HL-60/S4 treated with phorbol 12-myristate 13-acetate at 8.2 ng/mL for 4 days and 3 days (cell line): ENCODE measurements around the gene CROCC2.

Experiments
- in situ Hi-C: fragments of 300-500 bp; cut with MboI; formaldehyde crosslinking; loops from 2 replicates; pipeline ENCODE4 v1.15.0; 2022; ENCODE audit warnings: low sequenced_read_pairs

Gene CROCC2

DNA sequence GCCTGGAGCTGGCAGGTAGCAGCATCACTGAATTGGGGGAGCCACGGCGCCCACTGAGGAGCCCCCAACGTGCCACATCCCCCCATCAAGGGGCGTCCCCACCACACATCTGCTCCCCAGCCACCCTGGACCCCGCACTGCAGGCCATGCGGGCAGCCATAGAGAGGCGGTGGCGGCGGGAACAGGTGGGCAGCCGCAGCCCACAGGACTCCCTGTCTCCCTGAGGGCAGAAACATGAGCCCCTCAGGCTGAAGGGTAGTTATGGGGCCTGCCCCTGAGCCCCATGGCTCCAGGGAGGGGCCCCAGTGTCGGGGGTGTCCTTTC, 26.6 kb downstream of the CROCC2 start:
- in situ Hi-C loops: no loop called here

DNA sequence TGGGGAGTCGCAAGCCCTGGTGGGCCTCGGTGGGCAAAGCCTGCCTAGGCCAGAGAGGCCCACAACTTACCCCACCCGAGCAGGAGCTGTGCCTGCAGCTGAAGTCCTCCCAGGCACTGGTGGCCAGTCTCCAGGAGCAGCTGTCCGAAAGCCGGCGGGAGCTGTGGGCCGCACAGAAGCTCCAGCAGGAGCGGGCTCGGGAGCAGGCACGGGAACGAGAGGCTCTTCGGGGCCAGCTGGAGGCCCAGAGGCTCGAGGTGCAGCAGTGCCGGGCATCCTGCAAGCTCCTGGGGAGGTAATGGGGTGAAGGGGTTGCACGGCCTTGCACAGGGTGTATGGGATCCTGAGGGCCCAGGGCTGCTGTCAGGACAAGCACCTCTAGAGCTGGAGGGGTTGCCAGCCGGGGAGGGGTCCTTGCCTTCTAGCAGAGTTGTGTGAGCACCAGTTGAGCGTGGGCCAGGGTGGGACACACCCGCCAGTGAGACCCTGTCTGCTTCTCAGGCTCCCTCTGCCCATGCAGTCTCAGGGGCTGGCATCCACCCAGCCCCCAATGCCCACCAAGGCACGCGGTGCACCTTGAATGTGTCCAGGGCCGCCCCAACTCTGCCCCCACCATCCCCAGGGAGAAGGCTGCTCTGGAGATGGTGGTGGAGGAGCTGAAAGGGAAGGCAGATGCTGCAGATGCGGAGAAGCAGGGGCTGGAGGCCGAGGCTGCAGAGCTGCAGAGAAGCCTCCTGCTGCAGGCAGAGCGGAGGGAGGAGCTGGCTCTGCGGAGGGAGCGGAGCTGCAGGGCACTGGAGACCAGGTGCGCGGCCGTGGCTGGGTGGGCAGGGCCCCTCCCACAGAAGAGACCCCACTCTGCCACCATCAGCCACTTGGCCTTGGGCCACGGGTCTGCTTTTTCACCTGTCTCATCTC, 27.2 kb downstream of the CROCC2 start:
- in situ Hi-C loops: no loop called here

DNA sequence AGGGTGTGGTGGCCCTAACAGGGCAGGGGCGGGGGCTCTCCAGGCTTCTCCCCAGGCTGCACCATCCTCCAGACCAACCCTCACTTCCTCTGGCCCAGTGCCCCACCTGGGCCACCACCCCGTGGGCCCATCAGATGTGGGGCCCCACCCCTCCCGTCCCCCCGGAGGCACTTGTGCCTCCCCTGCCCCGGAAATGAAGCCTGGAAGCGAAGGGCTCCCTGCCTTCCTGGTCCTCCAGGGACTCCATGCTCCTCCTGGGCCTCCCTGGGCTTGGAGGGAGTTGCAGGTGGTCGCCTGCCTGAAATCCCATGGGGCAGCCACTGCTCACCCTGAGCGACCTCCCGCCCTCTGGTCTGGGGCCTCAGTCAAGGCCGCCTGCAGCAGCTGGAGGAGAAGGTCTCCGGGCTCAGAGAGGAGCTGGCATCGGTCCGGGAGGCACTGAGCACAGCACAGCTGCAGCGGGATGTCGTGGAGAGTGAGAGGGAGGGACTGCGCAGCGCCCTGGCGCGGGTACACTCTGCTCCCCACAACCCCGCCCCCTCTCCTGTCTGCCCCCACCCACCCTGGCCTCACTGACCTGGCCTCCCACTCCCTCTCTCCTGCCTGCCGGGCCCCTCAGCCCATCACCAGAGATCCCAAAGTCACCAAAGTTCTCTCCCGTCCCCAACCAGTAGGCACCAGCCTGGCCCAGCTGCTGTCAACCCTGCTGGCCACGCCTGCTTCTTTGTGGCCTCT, 28.0 kb downstream of the CROCC2 start:
- in situ Hi-C loops: no loop called here

DNA sequence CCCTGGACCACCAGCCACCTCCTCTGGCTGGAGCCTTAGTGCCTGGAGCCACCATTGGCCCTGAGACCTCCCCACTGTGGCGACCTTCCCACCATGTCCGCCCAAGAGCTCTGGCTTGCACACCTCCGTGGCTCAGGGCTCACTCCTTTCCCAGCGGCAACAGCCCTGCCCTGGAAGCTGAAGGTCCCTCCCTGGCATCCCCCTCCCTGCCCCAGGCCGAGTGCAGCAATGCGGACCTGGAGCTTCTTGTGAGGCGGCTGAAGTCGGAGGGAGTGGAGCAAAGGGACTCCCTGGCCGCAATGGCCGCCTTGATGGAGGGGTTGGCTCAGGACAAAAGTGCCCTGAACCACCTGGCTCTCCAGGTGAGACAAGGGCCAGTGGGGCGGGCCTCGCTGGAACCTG, 28.6 kb downstream of the CROCC2 start:
- in situ Hi-C loops: no loop called here

DNA sequence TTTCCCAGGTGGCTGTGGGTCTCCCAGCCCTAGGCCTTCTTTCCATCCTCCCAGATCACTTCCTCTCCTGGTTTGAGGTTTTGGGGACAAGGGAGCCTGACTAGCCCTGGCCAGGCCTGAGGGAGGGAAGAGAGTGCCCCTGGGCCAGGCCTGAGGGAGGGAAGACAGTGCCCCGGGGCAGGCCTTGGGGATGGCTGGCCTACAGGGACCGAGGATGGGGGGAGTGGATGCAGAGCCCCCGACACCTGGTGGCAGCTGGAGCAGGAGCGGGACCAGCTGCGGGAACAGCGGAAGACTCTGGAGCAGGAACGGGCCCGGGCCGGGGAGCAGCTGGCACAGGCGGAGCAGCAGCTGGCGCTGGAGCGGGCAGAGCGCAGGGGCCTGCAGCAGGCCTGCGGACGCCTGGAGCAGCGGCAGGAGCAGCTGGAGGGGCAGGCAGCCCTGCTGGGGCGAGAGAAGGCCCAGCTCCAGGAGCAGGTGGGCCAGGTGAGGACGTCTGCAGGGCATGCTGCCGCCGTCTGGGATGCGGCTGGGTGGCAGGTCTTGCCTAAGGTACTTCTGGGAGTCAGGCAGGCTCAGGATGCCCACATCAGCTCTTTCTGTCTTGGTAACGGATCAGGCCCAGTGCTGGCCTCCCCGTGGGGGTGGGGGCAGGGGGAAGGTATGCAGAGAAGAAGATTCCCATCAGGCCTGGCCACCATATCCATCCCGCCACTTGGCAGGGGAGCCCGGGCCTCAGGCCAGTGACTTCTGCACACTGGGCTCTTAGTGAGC, 29.2 kb downstream of the CROCC2 start:
- in situ Hi-C loops: no loop called here

DNA sequence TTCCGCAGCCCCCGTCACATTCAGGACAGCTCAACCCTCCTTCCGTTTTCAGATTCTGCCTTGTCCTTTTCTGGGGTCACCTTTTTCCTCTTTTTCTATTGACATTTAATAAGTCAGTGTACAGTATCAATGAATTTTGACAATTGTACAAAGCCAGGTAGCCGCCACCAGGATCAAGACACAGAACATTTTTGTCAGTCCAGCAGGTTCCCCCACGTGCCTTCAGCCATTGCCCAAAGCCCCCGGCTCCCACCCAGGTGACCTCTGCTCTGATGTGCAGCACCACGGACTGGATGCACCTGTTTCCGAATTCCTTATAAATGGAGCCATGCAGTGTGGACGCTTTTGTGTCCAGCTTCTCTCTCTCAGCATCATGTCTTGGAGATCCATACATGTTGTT, 30.0 kb downstream of the CROCC2 start:
- in situ Hi-C loops: no loop called here

DNA sequence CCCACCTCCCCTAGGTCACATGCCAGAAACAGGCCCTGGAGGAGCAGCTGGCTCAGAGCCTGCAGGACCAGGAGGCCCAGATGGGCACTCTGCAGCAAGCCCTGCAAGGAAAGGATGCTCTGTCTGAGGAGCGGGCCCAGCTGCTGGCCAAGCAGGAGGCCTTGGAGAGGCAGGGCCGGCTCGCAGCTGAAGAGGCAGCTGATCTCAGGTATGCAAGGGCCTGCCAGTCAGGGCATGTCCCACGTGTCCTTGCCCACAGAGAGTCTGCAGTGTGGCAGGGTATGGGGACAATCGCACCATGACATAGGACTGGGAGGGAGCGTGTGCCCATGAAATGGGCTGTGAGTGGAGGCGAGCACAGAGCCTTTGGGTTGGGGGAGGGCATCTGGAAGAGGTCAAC, 39.9 kb downstream of the CROCC2 start:
- in situ Hi-C loops: no loop called here

DNA sequence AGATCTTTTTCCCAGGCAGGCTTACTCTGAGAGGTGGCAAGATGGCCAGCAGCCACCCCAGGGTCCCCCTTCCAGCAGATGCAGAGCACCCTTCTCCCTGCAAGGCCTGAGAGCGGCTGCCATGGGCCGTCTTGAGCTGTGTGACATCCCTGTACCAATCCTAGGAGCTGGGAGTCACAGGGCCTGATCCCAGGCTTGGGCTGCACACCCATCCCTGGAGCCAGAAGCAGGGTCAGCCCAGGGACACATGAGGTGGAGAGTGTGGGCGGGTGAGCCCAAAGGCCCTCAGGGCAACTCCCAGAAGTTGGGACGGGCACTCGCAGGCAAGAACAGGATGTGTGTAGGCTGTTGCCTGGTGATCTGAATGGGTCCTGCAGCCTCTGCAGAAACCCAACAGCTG, 40.5 kb downstream of the CROCC2 start:
- in situ Hi-C loops: no loop called here

DNA sequence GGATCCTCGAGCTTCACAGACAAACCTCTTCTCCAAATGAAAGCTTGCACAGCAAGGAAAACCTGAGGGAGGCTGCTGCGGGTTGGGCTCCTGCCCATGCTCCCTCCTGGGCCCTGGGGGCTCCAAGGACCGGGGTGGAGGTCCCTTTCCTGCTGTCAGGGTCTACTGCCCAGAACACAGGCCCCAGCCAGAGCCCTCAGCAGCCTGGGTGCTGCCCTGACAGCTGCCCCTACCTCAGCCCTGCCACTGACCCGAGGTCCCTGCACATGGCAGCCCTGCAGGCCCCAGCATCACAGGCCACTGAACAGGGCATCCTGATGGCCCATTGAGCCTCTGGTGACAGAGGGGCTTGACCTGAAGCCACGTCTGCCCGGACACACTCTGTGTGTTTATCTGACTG, 41.0 kb downstream of the CROCC2 start:
- in situ Hi-C loops: no loop called here

DNA sequence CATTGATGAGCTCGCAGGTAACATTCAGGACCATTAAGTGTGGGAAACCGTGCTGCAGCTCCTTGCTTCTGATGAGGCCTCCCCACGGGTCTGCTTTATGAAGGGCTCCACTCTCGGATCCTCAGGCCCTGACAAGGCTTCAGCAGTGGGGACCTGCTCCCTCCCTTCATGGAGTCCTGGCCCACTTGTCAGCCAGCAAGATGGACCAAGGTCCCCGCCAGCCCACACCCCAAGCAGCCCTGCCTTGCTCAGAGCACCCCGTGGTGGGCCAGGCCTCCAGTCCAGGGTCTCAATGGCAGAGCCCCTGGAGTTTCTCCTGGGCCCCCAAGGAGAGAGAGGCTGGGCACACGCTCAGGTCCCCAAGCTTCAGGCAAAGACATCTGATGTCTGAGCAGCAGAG, 41.5 kb downstream of the CROCC2 start:
- in situ Hi-C loops: no loop called here

DNA sequence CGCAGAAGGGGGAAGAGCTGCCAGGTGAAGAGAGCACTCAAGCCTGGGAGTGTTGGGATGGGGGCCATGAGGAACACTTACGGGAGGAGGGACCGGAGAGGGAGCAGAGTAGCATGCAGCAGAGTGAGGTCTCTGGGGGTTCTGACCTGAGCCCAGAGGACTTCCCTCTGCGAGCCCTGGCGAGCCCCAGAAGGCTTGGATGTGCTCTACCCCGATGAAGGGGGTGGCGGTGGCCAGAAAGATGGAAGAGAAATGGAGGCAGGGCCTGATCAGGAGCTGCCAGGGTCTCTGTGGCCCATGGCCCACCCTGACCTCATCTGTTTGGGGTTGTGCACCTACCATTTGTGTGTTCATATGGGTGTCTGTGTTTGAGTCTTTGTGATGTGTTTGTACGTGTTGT, 42.0 kb downstream of the CROCC2 start:
- in situ Hi-C loops: no loop called here

DNA sequence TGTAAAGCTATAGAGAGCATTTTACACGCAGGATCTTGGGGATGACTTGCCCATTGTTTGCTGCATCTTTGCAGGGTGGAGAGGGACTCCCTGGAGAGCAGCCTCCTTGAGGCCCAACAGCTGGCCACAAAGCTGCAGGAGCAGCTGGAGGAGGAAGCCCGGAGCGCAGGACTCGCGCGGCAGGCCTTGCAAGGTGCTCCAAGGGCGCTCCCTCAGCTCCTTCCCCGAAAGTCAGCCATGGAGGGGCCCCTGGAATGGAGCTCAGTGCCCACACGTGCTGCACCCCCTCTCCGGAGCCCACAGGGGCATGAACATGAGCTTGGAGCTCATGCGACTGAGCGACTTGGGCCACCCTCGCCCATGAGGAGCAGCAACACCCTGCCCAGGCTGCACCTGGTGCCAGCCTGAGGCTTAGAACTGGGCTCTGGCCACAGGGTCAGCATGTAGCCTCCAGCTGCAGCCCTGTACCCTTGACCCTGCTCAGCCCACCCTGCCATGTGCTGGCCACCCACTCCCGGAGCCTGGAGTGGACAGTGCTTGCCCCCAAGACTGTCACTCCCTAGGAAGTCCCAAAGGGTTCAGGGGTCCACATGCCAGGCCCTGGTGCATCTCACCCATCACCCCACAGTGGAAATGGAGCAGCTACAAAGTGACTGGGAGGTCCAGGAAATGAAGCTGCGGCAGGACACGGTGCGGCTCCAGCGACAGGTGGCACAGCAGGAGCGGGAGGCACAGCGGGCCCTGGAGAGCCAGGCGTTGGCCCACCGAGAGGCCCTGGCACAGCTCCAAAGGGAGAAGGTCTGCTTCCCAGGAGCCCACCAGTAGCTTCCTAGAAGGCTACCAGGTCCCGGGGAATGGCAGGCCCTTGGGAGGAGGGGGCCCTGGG, 43.0 kb downstream of the CROCC2 start:
- in situ Hi-C loops: no loop called here

DNA sequence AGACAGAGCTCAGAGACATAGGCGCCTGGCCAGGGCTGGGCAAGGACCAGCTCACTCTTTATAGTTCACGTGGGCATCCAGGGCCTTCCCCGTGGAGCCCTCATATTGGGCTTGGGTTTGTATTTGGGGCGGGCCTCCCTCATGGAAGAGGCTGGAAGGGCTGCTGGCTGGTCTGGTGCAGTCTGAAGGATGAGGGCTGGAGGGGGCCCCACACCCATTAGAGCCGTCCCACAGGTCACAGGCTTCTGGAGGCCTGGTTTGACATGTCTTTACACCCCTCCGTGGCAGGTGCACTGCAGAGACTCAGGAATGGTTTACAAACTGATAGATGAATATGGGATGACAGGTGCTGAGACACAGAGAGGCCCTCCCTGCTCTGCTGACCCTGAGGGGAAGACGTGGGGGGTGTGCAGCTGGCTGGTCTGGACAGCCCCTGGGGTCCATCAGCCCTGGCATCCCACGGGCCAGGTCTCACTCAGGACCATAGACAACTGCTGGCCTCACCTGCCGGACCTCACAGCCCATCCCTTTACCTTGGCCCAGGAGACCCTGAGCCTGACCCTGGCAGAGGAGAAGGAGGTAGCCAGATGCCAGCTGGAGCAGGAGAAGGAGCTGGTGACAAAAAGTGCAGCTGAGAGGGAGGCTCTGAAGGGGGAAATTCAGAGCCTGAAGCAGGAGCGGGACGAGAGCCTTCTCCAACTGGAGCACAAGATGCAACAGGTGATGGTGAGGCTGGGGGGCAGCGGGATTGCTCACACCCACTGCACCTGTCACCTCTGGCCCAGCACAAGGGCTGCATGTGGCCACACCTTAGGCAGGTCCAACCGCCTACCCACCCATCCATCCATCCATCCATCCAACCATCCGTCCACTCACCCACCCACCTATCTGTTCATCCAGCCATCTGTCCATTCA, 43.9 kb downstream of the CROCC2 start:
- in situ Hi-C loops: no loop called here

DNA sequence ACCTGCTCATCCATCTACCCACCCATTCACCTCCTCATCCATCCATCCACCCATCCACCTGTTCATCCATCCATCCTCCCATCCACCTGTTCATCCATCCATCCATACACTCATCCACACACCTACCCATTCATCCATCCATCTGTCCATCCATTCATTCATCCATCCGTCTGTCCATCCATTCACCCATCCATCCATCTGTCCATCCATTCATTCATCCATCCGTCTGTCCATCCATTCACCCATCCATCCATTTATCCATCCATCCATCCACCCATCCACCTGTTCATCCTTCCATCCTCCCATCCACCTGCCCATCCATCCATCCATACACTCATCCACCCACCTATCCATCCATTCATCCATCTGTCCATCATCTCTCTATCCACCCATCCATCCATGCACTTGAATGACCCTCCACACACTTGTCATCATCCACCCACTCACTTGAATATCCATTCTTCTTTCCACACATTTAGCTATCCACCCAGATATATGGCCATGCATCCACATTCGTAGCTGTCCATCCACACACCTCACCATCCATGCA, 45.0 kb downstream of the CROCC2 start:
- in situ Hi-C loops: no loop called here

DNA sequence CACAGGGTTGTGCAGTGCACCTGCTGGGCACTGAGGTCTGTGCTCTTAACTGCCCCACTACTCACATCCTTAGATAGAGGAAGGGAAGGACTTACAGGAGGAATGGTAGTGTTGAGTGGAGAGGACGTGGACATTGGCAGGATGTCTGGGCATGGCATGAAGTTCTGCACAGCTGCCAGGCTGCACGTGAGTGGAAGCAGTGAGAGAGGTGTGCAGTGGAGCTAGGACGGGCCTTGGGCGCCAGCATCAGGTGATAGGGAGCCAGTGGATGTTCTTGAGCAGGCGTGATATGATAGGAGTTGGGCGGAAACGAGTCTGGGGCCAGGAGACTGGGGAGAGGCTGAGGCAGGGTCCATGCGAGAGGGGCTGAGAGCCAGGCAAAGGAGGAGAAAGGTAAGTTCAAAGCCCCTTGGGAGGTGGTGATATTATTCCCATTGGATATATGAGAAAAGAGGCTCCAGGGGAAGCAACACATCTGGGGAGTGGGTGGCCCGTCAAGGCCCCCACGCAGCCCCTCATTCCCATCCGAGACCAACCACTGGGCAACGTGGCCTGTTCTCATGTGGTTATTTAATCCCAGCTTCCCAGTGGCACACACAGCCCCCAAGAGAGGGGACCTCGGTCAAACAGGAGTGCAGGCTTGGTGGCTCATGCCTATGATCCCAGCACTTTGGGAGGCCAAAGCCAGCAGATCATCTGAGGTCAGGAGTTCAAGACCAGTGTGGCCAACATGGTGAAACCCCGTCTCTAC, 46.5 kb downstream of the CROCC2 start:
- in situ Hi-C loops: no loop called here

DNA sequence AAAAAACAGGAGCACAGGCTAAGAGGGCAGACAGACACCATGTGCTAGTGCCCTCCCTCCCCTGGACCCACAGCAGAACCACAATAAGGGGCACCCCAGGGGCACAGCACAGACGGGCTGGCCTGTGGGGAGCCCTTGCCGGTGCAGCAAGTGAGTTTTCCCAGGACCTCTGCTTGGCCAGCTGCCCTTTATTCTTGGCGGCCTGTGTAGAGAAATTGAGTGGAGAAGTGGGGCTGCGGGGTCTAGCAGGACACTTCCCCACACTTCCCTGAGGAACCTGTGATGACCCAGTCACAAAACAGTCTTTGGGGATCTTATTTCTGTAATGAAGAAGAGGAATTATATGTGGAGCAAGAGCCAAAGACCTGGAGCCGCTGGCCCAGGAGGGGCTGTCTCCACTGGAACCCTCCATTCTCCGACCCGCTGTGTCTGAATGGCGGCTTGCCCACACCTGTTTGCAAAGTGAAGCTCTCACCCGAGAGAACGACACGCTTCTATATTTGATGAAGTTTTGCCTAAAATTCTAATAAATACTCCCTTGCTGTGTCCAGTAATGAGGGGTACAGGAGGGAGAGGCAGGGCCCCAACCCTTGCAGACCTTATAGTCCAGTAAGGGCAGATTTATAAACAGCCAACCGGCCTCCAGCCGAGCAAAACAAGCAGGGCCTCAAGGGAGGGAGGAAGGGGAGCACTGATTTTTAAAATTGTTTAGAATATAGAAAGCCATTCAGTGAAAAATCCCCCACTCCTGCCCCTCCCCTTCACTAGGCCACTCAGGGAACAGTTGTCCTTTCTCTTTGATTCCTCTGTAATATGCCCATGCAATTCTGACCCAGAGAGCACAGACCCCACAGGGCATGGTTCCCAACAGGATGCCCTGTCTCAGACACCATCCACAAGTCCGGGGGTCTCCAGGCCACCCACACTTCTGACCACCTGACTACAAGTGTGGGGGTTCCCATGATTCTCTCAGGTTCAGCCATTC, 47.6 kb downstream of the CROCC2 start:
- in situ Hi-C loops: no loop called here
